GM12878 (cell line): ENCODE data around the gene KCNAB2.

Experiments
- CTCF ChIP-seq, 3 experiments: IDR thresholded peaks in 2 of 3; conservative IDR thresholded peaks in 1 of 3; 2 replicates each; pipeline ENCODE4 v1.5.1; 2011; ENCODE audit warnings: low read depth in 3 of 3, low read length in 3 of 3, mild to moderate bottlenecking in 3 of 3, control low read depth in 2 of 3, moderate library complexity in 2 of 3, inconsistent platforms in 1 of 3, mixed read lengths in 1 of 3; ENCODE audit not compliant: control insufficient read depth in 2 of 3, insufficient read depth in 1 of 3; ENCODE audit errors: extremely low read depth in 1 of 3
- POLR2A ChIP-seq: IDR thresholded peaks from 2 replicates; pipeline ENCODE4 v1.6.1; 2011; ENCODE audit warnings: low read depth, mild to moderate bottlenecking, low read length

GRCh38 chr1:6005276-6005917 lies 40.3 kb upstream of the KCNAB2 start:
- TF ChIP-seq CTCF (IDR thresholded peaks at IDR 0.05 in 2 of 3, conservative IDR thresholded peaks at IDR 0.05 in 1 of 3; ENCODE audit: control insufficient read depth in 2 of 3, extremely low read depth in 1 of 3, insufficient read depth in 1 of 3, low read depth in 3 of 3, low read length in 3 of 3): 0 out of 6 replicates have a peak, but pooled peaks of 1 of the 3 experiments have one; percentile 0
- TF ChIP-seq POLR2A: no peak
